MCF 10A (cell line): Measurements from ENCODE around the gene ARIH1. TPM values are rescaled to one million over a fixed set of nuclear protein-coding genes. Genes with fewer than 3 reads are reported as not detected.
A peak's percentile ranks its signal among the peaks of the same experiment; 100 is the strongest.
"Not testable (repeated sequence)": the region's sequence is repeated elsewhere in the genome, so short reads cannot be mapped to it uniquely, and the experiment has no call there.

Source experiments
- BruUV-seq: library from RNA; stranded (reverse); fragments of 400-500 nt; replicated peaks from 2 replicates; lab custom pipeline; 2021; lab: Mats Ljungman, UMichigan
- CTCF ChIA-PET: fragments of 300-600 bp; sonication (Branson Sonifier 250); formaldehyde crosslinking; extraction: SDS; loops from one replicate; lab custom pipeline; 2021; ENCODE audit warnings: antibody characterized with exemption, inconsistent platforms; lab: Yijun Ruan, JAX
- POLR2A ChIA-PET: fragments of 300-600, 350-650 bp; sonication (Branson Sonifier 250); formaldehyde crosslinking; extraction: SDS; loops from one replicate; lab custom pipeline; 2020; ENCODE audit warnings: antibody characterized with exemption, inconsistent platforms; lab: Yijun Ruan, JAX
- DNase-seq: peaks from one replicate; pipeline ENCODE4 v3.0.0-alpha.2; 2018; ENCODE audit not compliant: unreplicated experiment
- H3K27ac Mint-ChIP-seq: one replicate; pipeline ENCODE4 v1.8.0; 2022; ENCODE audit warnings: mild to moderate bottlenecking, low read depth, mixed read lengths; ENCODE audit not compliant: unreplicated experiment
- H3K27me3 Mint-ChIP-seq: one replicate; pipeline ENCODE4 v1.8.0; 2022; ENCODE audit warnings: mixed read lengths; ENCODE audit not compliant: insufficient read depth, unreplicated experiment
- H3K36me3 Mint-ChIP-seq: one replicate; pipeline ENCODE4 v1.8.0; 2022; ENCODE audit warnings: mild to moderate bottlenecking, moderate library complexity, mixed read lengths; ENCODE audit not compliant: insufficient read depth, unreplicated experiment
- H3K4me1 Mint-ChIP-seq: one replicate; pipeline ENCODE4 v1.8.0; 2022; ENCODE audit warnings: mixed read lengths; ENCODE audit not compliant: insufficient read depth, unreplicated experiment
- H3K4me3 Mint-ChIP-seq: one replicate; pipeline ENCODE4 v1.8.0; 2022; ENCODE audit warnings: mild to moderate bottlenecking, moderate library complexity, mixed read lengths; ENCODE audit not compliant: unreplicated experiment
- H3K9me3 Mint-ChIP-seq: one replicate; pipeline ENCODE4 v1.8.0; 2022; ENCODE audit warnings: mixed read lengths; ENCODE audit not compliant: unreplicated experiment
- intact Hi-C: fragments of 100-400 bp; cut with micrococcal nuclease; formaldehyde crosslinking; loops from 2 replicates; pipeline ENCODE4 v1.14.1; 2022
- total RNA-seq: library from RNA; stranded (reverse); gene quantifications from 2 replicates; pipeline ENCODE4 v1.2.3, GENCODE V29; 2022
- TF ChIP-seq, protein P1 (sequence below): fragments of 200-600 bp; IDR thresholded peaks from one replicate; pipeline ENCODE4 v1.8.0; 2022; ENCODE audit warnings: antibody characterized with exemption, mild to moderate bottlenecking; ENCODE audit not compliant: unreplicated experiment

Gene ARIH1
- total RNA-seq, 1 experiment from 2014 or later: 235 TPM

DNA sequence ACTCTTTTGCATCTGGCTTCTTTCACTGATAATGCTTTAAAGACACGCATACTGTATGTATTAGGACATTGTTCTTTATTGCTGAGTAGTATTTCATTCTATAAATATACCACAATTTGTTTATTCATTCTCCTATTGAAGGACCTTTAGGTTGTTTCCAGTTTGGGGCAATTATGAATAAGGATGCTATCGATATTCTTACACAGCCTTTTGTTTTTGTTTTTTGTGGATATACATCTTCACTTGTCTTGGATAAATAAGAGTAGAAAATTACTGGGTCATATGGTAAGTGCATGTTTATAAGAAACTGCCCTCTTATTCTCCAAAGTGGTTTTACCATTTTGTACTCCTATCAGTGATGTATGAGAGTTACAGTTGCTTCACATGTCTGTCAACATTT lies 118.5 kb downstream of the ARIH1 start:
- ChIA-PET POLR2A (no interaction called here), CTCF (no interaction called here)
- Mint-ChIP-seq H3K27ac (no peak overlapping the region), H3K4me1 (no peaks in the 10 kb centered on the region), H3K27me3 (no peaks in the 10 kb centered on the region), H3K36me3 (peaks cover 39% of the 10 kb centered on the region), H3K9me3 (no peaks in the 10 kb centered on the region), H3K4me3 (no peak overlapping the region)
- intact Hi-C loops: no loop called here
- no peak for DNase-seq
- TF ChIP-seq, protein P1, sequence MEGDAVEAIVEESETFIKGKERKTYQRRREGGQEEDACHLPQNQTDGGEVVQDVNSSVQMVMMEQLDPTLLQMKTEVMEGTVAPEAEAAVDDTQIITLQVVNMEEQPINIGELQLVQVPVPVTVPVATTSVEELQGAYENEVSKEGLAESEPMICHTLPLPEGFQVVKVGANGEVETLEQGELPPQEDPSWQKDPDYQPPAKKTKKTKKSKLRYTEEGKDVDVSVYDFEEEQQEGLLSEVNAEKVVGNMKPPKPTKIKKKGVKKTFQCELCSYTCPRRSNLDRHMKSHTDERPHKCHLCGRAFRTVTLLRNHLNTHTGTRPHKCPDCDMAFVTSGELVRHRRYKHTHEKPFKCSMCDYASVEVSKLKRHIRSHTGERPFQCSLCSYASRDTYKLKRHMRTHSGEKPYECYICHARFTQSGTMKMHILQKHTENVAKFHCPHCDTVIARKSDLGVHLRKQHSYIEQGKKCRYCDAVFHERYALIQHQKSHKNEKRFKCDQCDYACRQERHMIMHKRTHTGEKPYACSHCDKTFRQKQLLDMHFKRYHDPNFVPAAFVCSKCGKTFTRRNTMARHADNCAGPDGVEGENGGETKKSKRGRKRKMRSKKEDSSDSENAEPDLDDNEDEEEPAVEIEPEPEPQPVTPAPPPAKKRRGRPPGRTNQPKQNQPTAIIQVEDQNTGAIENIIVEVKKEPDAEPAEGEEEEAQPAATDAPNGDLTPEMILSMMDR: no peak
- BruUV-seq: no TSS peak

DNA sequence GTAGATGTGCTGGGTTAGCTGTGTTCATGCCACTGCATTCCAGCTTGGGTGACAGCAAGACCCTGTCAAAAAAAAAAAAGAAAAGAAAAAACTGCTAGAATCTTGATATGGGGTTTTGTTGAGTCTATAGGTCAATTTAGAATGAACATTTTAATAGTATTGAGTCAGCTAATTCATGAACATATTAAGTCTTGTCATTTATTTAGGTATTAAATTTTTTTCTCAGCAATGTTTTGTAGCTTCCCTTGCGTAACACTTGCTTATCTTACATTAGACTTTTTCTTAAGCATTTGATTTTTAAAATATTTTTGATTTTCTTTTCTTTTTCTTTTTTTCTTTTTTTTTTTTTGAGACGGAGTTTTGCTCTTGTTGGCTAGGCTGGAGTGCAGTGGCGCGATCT lies 119.7 kb downstream of the ARIH1 start:
- Mint-ChIP-seq H3K36me3 (peaks cover 27% of the 10 kb centered on the region), H3K4me1 (no peaks in the 10 kb centered on the region), H3K27me3 (no peaks in the 10 kb centered on the region), H3K27ac (no peak overlapping the region), H3K9me3 (no peaks in the 10 kb centered on the region), H3K4me3 (no peak overlapping the region)
- no TSS peak for BruUV-seq
- intact Hi-C loops: no loop called here
- ChIA-PET POLR2A (no interaction called here), CTCF (interaction anchor here (1.8 kb wide), 1 partner anchor 77 kb away, joined by 6 read pairs; no protein-coding TSS in a partner anchor)
- DNase-seq: no peak
- TF ChIP-seq, protein P1: no peak

DNA sequence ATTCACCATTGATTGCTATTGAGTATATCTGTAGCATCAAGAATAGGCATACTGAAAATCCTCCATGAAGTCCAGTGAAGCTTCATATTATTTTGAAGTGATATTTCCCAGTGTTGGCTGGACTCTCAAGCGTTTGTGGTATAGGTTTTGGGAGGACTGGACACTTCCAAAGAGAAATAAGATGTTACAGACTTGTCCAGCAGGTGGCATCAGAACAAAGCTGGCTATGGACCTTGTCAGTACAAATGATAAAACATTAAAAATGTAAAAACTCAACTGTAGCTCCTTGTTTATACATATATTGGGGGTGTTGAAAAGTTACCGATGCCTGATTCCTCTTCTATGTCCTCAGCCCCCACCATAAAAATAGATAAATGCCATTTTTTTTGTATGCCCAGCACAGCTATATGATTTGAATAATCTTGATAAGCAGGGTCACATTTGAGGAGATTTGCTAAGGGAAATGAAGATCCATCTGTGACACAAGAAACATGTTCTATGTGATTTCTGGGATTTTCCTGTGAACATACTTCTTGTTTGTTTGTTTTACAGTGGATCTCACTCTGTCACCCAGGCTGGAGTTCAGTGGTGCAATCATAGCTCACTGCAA lies 125.8 kb downstream of the ARIH1 start:
- H3K9me3 Mint-ChIP-seq: no peaks in the 10 kb centered on the region
- CTCF ChIA-PET: interaction anchor here (0.6 to 3.0 kb wide), 32 partner anchors 9 to 675 kb away, joined by 3 to 28 read pairs (median 4); no protein-coding TSS in a partner anchor
- peaks cover 19% of the 10 kb centered on the region for H3K36me3 Mint-ChIP-seq
- POLR2A ChIA-PET: interaction anchor here (0.6 to 1.5 kb wide), 5 partner anchors 9 to 161 kb away, joined by 3 to 6 read pairs (median 4); partner anchors contain the start of genes BBS4 and HIGD2B
- no peak overlapping the region for H3K4me3 Mint-ChIP-seq
- intact Hi-C loops: loop anchor here (1.0 kb wide), 1 partner anchor 481 kb away; no protein-coding TSS in a partner anchor
- peaks cover 6% of the 10 kb centered on the region for H3K4me1 Mint-ChIP-seq
- peak; percentile 64 for DNase-seq
- H3K27me3 Mint-ChIP-seq: no peaks in the 10 kb centered on the region
- TF ChIP-seq, protein P1: peak; percentile 61
- no peak overlapping the region for H3K27ac Mint-ChIP-seq
- BruUV-seq: no TSS peak

DNA sequence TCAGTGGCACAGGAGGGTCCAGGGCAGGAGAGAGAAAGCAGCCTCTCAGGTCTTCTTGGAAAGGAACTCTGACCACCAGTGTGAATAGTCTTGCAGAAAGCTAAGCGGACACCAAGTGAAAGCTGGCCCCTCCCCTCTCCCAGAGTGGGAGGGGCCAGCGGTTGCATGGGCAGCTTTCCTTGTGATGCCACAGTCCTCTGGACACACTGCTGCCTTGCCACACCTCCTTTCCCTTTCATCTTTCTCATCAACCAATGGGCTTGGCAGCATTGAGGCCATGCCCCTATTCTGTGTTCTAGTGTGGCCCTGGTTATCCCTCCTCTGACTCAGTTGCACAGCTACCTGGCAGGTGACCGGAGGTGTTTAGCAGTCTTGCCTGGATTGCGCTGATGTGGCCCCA lies 130.7 kb downstream of the ARIH1 start:
- DNase-seq: peak; percentile 36
- TF ChIP-seq, protein P1: no peak
- Mint-ChIP-seq H3K27ac (no peak overlapping the region), H3K4me3 (no peak overlapping the region), H3K9me3 (no peaks in the 10 kb centered on the region), H3K27me3 (no peaks in the 10 kb centered on the region), H3K4me1 (peaks cover 6% of the 10 kb centered on the region), H3K36me3 (peaks cover 14% of the 10 kb centered on the region)
- intact Hi-C loops: no loop called here
- ChIA-PET POLR2A (interaction anchor here (1.0 kb wide), 1 partner anchor 70 kb away, joined by 5 read pairs; no protein-coding TSS in a partner anchor), CTCF (no interaction called here)
- no TSS peak for BruUV-seq

DNA sequence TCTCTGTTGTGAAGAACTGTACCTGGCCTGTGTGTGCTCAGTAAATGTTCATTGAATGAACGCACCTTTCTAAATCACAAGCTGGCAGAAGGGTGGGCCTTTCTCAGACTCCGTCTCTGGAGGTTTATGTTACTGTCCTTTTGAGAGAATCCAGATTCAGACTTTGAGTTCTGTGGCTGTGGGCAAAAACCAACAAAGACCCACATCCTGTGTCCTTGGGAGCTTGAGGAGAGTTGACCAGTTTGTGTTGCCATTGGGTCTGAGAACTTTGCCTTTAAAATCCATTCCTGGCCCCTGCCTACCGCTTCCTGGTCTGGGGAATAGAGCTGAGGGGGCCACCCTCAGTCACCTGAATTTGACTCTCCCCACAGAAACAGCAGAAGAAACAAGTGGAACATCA lies 134.0 kb downstream of the ARIH1 start:
- intact Hi-C loops, H3K9me3 Mint-ChIP-seq, DNase-seq, H3K27ac Mint-ChIP-seq, BruUV-seq, H3K27me3 Mint-ChIP-seq, H3K4me1 Mint-ChIP-seq, H3K4me3 Mint-ChIP-seq, POLR2A ChIA-PET: not testable (repeated sequence)
- CTCF ChIA-PET: interaction anchor here (1.4 kb wide), 1 partner anchor 8 kb away, joined by 5 read pairs; no protein-coding TSS in a partner anchor
- peaks cover 14% of the 10 kb centered on the region for H3K36me3 Mint-ChIP-seq
